Endothelial cell of umbilical vein (primary cell): ENCODE data around the gene SFXN3. TPM values are rescaled to one million over a fixed set of nuclear protein-coding genes. Genes with fewer than 3 reads are reported as not detected.

ENCODE experiments used
- BruUV-seq: library from RNA; stranded (reverse); fragments of 400-500 nt; replicated peaks from 2 replicates; lab custom pipeline; 2021; lab: Mats Ljungman, UMichigan
- CTCF ChIA-PET: fragments of 300-600, 350-600 bp; sonication (Branson Sonifier 250); formaldehyde crosslinking; loops from one replicate; lab custom pipeline; 2021; ENCODE audit warnings: antibody characterized with exemption, inconsistent platforms; lab: Charles Lee
- POLR2A ChIA-PET: fragments of 300-600, 350-600 bp; sonication (Branson Sonifier 250); formaldehyde crosslinking; loops from one replicate; lab custom pipeline; 2021; ENCODE audit warnings: antibody characterized with exemption, inconsistent platforms; lab: Charles Lee
- DNase-seq: peaks from one replicate; pipeline ENCODE4 v3.0.0-alpha.2; 2011; ENCODE audit warnings: low read depth, low spot score
- FAIRE-seq: peaks from 2 replicates; lab custom pipeline; 2011; peaks lifted over from hg19 to GRCh38; lab: Jason Lieb, UNC
- H2AFZ ChIP-seq: 2 replicates; pipeline ENCODE4 v1.6.0; 2012; ENCODE audit warnings: low read depth, low read length, control low read depth, inconsistent platforms
- H3K27ac ChIP-seq: 2 replicates; pipeline ENCODE4 v1.5.1; 2011; ENCODE audit warnings: low read depth, mild to moderate bottlenecking, control low read depth, low read length, moderate library complexity; ENCODE audit not compliant: insufficient read depth
- H3K27me3 ChIP-seq, 2 experiments: 2 replicates each; pipeline versions ENCODE4 v1.6.0 to v1.6.1; 2011; ENCODE audit warnings: low read length in 2 of 2, mixed read lengths in 1 of 2; ENCODE audit not compliant: control insufficient read depth in 2 of 2, insufficient read depth in 2 of 2
- H3K36me3 ChIP-seq, 2 experiments: 2 replicates in 1 of 2; 3 replicates in 1 of 2; pipeline ENCODE4 v1.5.1; 2011; ENCODE audit warnings: low read length in 2 of 2, mild to moderate bottlenecking in 1 of 2, moderate library complexity in 1 of 2; ENCODE audit not compliant: control insufficient read depth in 2 of 2, insufficient read depth in 2 of 2; ENCODE audit errors: extremely low read depth in 1 of 2
- H3K4me1 ChIP-seq: 3 replicates; pipeline ENCODE4 v1.5.1; 2011; ENCODE audit warnings: mild to moderate bottlenecking, low read length; ENCODE audit not compliant: control insufficient read depth, insufficient read depth; ENCODE audit errors: extremely low read depth
- H3K4me2 ChIP-seq: 2 replicates; pipeline ENCODE4 v1.6.1; 2011; ENCODE audit warnings: low read length, control low read depth, mixed read lengths; ENCODE audit not compliant: insufficient read depth
- H3K4me3 ChIP-seq, 3 experiments: fragments of 200-600 bp in 1 of 3; sonication (generic), shearing (Covaris generic) in 1 of 3; replicated peaks in 1 of 3; 2 replicates each; pipeline ENCODE4 v1.5.1; 2011 to 2016; ENCODE audit warnings: control low read depth in 3 of 3, low read length in 3 of 3, mild to moderate bottlenecking in 2 of 3, inconsistent platforms in 1 of 3, low read depth in 1 of 3, moderate library complexity in 1 of 3; ENCODE audit not compliant: insufficient read depth in 1 of 3
- H3K79me2 ChIP-seq: 2 replicates; pipeline ENCODE4 v1.6.0; 2012; ENCODE audit warnings: low read length, inconsistent platforms; ENCODE audit not compliant: control insufficient read depth, insufficient read depth
- H3K9ac ChIP-seq: replicated peaks from 2 replicates; pipeline ENCODE3; 2011; ENCODE audit warnings: low read length, control low read depth; ENCODE audit not compliant: insufficient read depth; ENCODE audit errors: extremely low read depth
- H3K9me1 ChIP-seq: replicated peaks from 3 replicates; pipeline ENCODE4 v1.6.0; 2011; ENCODE audit warnings: mild to moderate bottlenecking, low read length; ENCODE audit not compliant: control insufficient read depth, insufficient read depth; ENCODE audit errors: extremely low read depth
- H3K9me3 ChIP-seq: replicated peaks from 2 replicates; pipeline ENCODE4 v1.5.1; 2012; ENCODE audit warnings: low read length, inconsistent platforms; ENCODE audit not compliant: control insufficient read depth, insufficient read depth
- H4K20me1 ChIP-seq: replicated peaks from 2 replicates; pipeline ENCODE3; 2011; ENCODE audit warnings: mild to moderate bottlenecking, low read length; ENCODE audit not compliant: control insufficient read depth, insufficient read depth; ENCODE audit errors: extremely low read depth
- CTCF ChIP-seq, 2 donors: IDR thresholded peaks; 1 replicate in 1 of 2; 2 replicates in 1 of 2; pipeline ENCODE4 v1.5.1; 2011; ENCODE audit warnings: low read length in 2 of 2, mild to moderate bottlenecking in 2 of 2, moderate library complexity in 2 of 2, control low read depth in 1 of 2, inconsistent platforms in 1 of 2, low read depth in 1 of 2; ENCODE audit not compliant: insufficient read depth in 1 of 2; ENCODE audit errors: extremely low read depth in 1 of 2
- EZH2 ChIP-seq: IDR thresholded peaks from 2 replicates; pipeline ENCODE4 v1.6.1; 2012; ENCODE audit warnings: borderline replicate concordance, low read depth, mild to moderate bottlenecking, moderate library complexity, low read length, inconsistent platforms; ENCODE audit not compliant: severe bottlenecking
- FOS ChIP-seq: IDR thresholded peaks from 2 replicates; pipeline ENCODE4 v1.6.1; 2011; ENCODE audit warnings: mild to moderate bottlenecking, low read length, moderate library complexity, borderline replicate concordance; ENCODE audit not compliant: insufficient read depth
- GATA2 ChIP-seq: IDR thresholded peaks from 2 replicates; pipeline ENCODE4 v1.7.0; 2011; ENCODE audit warnings: low read depth, mild to moderate bottlenecking, moderate library complexity, mixed read lengths, low read length; ENCODE audit not compliant: insufficient read length, insufficient read depth
- JUN ChIP-seq: IDR thresholded peaks from 2 replicates; pipeline ENCODE4 v1.6.1; 2011; ENCODE audit warnings: borderline replicate concordance, low read depth; ENCODE audit not compliant: insufficient read length, insufficient read depth
- MAX ChIP-seq: IDR thresholded peaks from 2 replicates; pipeline ENCODE4 v1.6.1; 2011; ENCODE audit not compliant: insufficient read depth, insufficient read length
- MYC ChIP-seq: IDR thresholded peaks from one replicate; pipeline ENCODE4 v1.6.1; 2011; ENCODE audit warnings: mild to moderate bottlenecking, low read depth, low read length
- POLR2A ChIP-seq: IDR thresholded peaks from 2 replicates; pipeline ENCODE4 v1.6.1; 2012; ENCODE audit warnings: low read depth, mild to moderate bottlenecking, control low read depth, low read length
- POLR2AphosphoS5 ChIP-seq: IDR thresholded peaks from 2 replicates; pipeline ENCODE4 v1.6.1; 2012; ENCODE audit warnings: low read depth, mild to moderate bottlenecking, control low read depth, low read length, moderate library complexity; ENCODE audit not compliant: insufficient read depth
- dilution Hi-C: fragments of 300-500 bp; cut with MboI; formaldehyde crosslinking; loops from one replicate; pipeline ENCODE4 v1.15.0; 2019; ENCODE audit warnings: low sequenced_read_pairs; ENCODE audit not compliant: extremely low pct_ligation_motif_present
- intact Hi-C: fragments of 100-400 bp; cut with micrococcal nuclease; formaldehyde crosslinking; loops from one replicate; pipeline ENCODE4 v1.10.0; 2022
- polyA plus RNA-seq, 4 experiments: library from polyadenylated mRNA; depleted of rRNA in 3 of 4; stranded (reverse) in 3 of 4; unstranded in 1 of 4; fragments of >200 nt; gene quantifications; 2 replicates each; pipeline versions ENCODE4 v1.2.1 to v1.2.3, GENCODE V29; 2011 to 2012; ENCODE audit warnings: missing spikeins in 1 of 4
- total RNA-seq: library from RNA; stranded (reverse); gene quantifications from 2 replicates; pipeline ENCODE4 v1.2.3, GENCODE V29; 2021

The SFXN3 gene
- total and polyA plus RNA-seq, 2 donors (not counting 3 experiments of a cell fraction or from before 2014, with no cell fraction given): 83.1 to 117 TPM

- Histone ChIP-seq H3K27me3 (peaks cover 17% of the 10 kb centered on the region in 2 experiments), H3K79me2 (no peaks in the 10 kb centered on the region), H3K27ac (peak overlapping the region; percentile 71), H2AFZ (peak overlapping the region; percentile 56), H3K9ac (peak overlapping the region; percentile 74), H3K36me3 (peaks cover 3 to 19% of the 10 kb centered on the region in 2 experiments), H3K9me1 (no peaks in the 10 kb centered on the region), H3K9me3 (no peaks in the 10 kb centered on the region), H4K20me1 (no peaks in the 10 kb centered on the region), H3K4me1 (peaks cover 11% of the 10 kb centered on the region), H3K4me2 (peak overlapping the region; percentile 55), H3K4me3 (peak overlapping the region; percentile 12 to 50 (median 38))
- peak; percentile 97 for DNase-seq
- dilution Hi-C loops: no loop called here
- TSS peak; percentile 67 for BruUV-seq
- TF ChIP-seq POLR2A (peak; percentile 64), POLR2AphosphoS5 (peak; percentile 51), EZH2 (no peak)
- ChIA-PET POLR2A (interaction anchor here (1.1 to 1.7 kb wide), 2 partner anchors 9 to 12 kb away, joined by 3 to 6 read pairs; partner anchors contain the start of genes PDZD7 and SFXN3), CTCF (interaction anchor here (0.8 to 9.9 kb wide), 15 partner anchors 8 to 98 kb away, joined by 3 to 165 read pairs (median 6); partner anchors contain the start of genes KAZALD1, PDZD7 and SFXN3)
- peak; percentile 100 for FAIRE-seq
- intact Hi-C loops: loop anchor here (1.0 kb wide), 1 partner anchor 19 kb away; no protein-coding TSS in a partner anchor
Observed at GRCh38 chr10:101042667-101043362, 11.8 kb downstream of the SFXN3 start.

- no TSS peak for BruUV-seq
- Histone ChIP-seq H3K4me3 (peak overlapping the region; percentile 12 to 50 (median 38)), H3K9me3 (no peaks in the 10 kb centered on the region), H3K9ac (peak overlapping the region; percentile 74), H4K20me1 (no peaks in the 10 kb centered on the region), H3K27me3 (peaks cover 22% of the 10 kb centered on the region in 2 experiments), H3K27ac (peak overlapping the region; percentile 71), H3K36me3 (peaks cover 0 to 14% of the 10 kb centered on the region in 2 experiments), H3K79me2 (no peaks in the 10 kb centered on the region), H3K9me1 (no peaks in the 10 kb centered on the region), H3K4me1 (peaks cover 11% of the 10 kb centered on the region), H3K4me2 (peak overlapping the region; percentile 55), H2AFZ (peak overlapping the region; percentile 56)
- FAIRE-seq: no peak
- TF ChIP-seq CTCF (IDR thresholded peaks at IDR 0.05; ENCODE audit: extremely low read depth in 1 of 2, insufficient read depth in 1 of 2, low read depth in 1 of 2, low read length in 2 of 2): no peak
- no peak for TF ChIP-seq GATA2
- TF ChIP-seq MYC: no peak
- no peak for TF ChIP-seq FOS
- TF ChIP-seq POLR2A: no peak
- TF ChIP-seq MAX: no peak
- TF ChIP-seq EZH2: no peak
- no peak for TF ChIP-seq POLR2AphosphoS5
- TF ChIP-seq JUN: no peak
- dilution Hi-C loops (no loop called here), intact Hi-C loops (loop anchor here (1.0 kb wide), 1 partner anchor 19 kb away; no protein-coding TSS in a partner anchor)
- ChIA-PET CTCF (interaction anchor here (0.8 to 9.9 kb wide), 15 partner anchors 9 to 98 kb away, joined by 3 to 165 read pairs (median 6); partner anchors contain the start of genes KAZALD1, PDZD7 and SFXN3), POLR2A (interaction anchor here (1.1 to 1.7 kb wide), 2 partner anchors 9 to 13 kb away, joined by 3 to 6 read pairs; partner anchors contain the start of genes PDZD7 and SFXN3)
- no peak for DNase-seq
Observed at GRCh38 chr10:101043363-101043707, 12.3 kb downstream of the SFXN3 start.
